ENCODE results near the gene DOCK3.
"Not testable (repeated sequence)": the region's sequence is repeated elsewhere in the genome, so short reads cannot be mapped to it uniquely, and the experiment has no call there.

Gene DOCK3

DNA sequence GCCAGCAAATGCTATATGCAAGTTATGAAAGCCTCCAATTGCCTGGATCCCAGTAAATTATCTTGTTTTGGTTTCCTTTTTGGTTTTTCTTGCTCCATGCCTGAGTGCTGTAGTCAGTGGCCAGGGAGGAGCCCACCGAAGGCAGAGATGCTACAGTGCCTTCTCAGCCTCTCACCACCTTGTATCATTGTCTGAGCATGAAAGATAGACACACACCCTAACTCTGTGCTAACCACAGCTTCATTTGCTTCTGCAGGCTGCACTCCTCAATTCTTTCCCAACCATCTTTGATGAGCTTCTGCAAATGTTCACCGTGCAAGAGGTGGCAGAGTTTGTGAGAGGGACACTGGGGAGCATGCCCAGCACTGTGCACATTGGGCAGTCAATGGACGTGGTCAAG lies 595.8 kb downstream of the DOCK3 start:
- no peak for DNase-seq

GRCh38 chr3:51271172-51271571 lies 596.4 kb downstream of the DOCK3 start:
- no peak for DNase-seq

DNA sequence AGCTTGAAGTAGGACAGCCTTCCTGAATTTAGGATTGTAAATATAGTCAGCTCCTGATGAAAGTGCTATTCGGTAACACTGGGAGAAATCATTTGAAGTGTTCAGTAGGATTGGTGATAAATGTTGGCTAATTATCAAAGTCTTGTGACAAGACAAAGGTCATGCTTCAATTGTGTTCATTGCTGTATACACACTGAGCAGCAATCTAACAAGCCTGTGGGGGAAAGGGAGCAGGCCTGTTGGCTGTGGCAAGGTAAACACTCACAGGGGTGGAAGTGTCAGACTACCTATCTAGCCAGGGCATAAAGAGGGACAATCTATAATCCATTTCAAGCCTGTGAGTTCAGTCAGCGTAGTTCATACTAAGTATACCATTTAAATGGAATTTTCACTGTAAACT lies 599.3 kb downstream of the DOCK3 start:
- DNase-seq: no peak

DNA sequence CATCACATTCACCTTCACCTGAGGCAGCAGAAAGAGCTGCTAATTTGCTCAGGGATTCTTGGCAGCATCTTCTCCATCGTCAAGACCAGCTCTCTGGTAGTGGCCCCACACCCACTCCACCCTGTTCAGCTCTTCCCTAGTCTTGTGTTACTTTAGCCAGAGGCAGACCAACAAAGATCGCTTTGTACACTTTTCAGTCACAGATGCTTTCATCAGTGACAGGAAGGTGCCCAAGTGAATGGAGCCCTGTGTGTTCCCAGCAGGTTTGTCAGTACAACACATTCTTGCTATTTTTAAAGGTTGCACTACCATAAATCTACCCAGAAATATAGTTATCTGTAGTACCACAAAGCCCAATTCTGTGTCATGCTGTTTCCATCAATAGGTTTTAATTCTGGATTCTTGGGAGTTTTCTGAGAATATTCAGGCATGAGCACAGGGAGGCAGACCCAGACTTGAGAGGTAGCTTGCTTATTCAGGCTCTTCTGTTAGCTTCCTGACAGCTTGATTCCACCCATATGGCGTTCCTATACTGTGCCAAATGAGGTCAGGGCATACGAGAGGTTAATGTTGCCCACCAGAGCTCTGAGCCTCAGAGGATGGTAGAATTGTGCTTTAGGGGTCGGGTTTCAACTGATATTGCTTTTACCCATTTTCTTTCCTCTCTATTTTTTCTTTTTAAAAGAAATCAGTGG lies 600.5 kb downstream of the DOCK3 start:
- DNase-seq: no peak

GRCh38 chr3:51276046-51276445 lies 601.3 kb downstream of the DOCK3 start:
- DNase-seq: no peak

DNA sequence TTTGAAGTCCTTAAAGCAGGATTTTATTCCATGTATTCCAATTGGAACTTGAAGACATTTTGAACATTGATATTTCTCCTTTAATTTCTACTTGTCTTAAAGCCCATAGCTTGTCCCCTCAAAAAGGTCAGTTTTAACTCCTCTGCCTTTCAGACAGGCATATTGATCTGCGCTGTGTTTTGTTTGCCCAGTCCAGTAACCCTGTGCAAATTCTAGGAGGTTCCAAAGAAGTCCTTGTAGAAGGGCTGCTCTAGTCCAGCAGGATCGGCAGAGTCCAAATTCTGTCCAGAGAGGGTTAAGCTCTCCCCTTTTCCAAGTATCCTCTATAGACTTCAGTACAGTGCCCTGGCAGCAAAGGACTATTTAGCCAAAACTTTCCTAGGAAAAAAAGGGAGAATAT lies 604.7 kb downstream of the DOCK3 start:
- no peak for DNase-seq

- no peak for DNase-seq
These were observed 605.4 kb downstream of the DOCK3 start for GRCh38 chr3:51280176-51280575.

DNA sequence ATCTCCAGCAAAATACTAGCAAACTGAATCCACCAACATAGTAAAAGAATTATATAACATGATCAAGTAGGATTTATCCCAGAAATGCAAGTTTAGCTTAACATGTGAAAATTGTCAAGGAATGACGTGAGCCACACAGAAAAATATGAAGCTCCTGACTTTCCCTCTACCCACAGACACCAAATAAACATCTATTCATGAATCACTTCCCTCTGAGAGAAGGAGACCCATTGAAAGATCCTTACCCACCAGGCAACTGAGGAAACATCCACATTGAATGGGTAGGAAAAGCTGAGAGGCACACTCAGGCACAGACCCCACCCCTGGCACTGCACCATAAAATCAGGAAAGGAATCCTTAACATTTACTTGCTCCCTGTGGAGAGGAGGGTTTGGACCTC lies 608.2 kb downstream of the DOCK3 start:
- no peak for DNase-seq

DNA sequence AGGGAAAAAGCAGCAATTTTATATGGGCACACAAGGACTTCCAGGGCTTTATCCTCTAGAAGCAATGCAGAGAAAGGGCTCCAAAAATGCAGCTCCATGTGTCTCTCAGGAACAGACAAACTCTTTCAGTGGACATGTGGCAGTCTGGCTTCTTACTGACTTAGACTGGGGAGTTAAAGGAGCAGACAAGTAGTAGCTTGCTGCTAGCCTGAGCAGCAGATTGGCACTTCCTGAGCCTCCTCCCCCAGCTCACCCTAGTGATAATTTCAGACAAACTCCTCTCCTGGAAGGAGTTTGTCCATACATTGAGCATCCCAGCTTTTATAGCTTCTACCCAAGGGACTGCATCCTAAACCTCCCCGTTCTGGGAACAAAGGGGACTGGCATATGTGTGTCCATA lies 608.7 kb downstream of the DOCK3 start:
- DNase-seq: no peak

DNA sequence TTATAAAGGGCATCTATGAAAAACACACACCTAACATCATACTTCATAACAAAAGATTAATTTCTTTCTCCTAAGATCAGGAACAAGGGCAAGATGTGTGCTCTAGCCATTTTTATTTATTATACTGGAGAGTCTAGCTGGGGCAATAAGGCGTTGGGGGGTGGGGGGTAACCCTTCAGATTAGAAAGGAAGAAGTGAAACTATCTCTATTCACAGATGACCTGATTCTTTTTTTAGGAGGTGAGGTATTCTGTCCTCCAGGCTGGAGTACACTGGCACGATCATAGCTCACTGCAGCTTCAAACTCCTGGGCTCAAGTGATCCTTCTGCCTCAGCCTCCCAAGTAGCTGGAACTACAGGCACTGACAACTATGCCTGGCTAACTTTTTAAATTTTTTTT lies 620.9 kb downstream of the DOCK3 start:
- no peak for DNase-seq

- no peak for DNase-seq
These were observed 622.6 kb downstream of the DOCK3 start for GRCh38 chr3:51297333-51297732.

GRCh38 chr3:51304230-51304629 lies 629.5 kb downstream of the DOCK3 start:
- no peak for DNase-seq

- no peak for DNase-seq
These were observed 631.4 kb downstream of the DOCK3 start for GRCh38 chr3:51306093-51306492.

- DNase-seq: no peak
These were observed 632.7 kb downstream of the DOCK3 start for GRCh38 chr3:51307458-51307857.

GRCh38 chr3:51307945-51308607 lies 633.3 kb downstream of the DOCK3 start:
- not testable (repeated sequence) for DNase-seq

- DNase-seq: no peak
These were observed 636.3 kb downstream of the DOCK3 start for GRCh38 chr3:51311055-51311454.

- no peak for DNase-seq
These were observed 653.5 kb downstream of the DOCK3 start for GRCh38 chr3:51328206-51328605.

GRCh38 chr3:51330046-51330445 lies 655.3 kb downstream of the DOCK3 start:
- DNase-seq: no peak

DNA sequence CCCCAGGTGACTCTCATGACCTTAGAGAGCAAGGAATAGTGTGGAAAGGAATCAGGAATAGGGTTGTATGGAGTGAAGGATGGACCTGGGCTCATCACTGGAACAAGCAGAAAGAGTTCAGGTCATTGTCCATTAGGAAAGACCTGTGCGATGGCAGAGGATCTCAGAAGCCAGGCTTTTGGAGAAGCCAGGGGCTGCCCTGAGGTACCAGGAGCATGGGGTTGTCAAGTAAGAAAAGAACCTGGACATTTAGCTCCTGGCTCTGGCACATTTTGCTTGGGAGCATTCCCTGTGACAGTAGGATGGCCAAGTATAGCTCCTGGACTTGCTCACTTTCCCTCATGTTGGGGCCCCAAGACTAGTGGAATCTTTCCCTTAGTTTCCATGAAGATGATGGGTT lies 657.4 kb downstream of the DOCK3 start:
- DNase-seq: no peak

DNA sequence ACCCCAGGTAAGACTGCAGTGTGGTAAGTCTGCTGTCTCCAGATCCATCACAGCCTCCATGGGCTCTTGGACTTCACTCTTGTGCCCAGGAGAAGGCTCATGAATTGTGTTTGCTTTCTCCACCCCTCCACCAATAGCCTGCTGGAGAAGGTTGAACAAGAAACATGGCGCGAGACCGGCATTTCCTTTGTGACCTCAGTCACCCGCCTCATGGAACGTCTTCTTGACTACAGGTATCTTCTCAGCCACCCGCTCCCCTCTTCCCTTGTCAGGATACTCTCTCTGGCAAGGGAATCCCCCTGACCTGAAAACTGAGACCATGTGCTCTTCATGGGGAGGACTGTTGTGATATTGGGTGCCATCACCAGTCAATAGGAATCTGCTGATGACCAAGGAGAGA lies 658.3 kb downstream of the DOCK3 start:
- no peak for DNase-seq

DNA sequence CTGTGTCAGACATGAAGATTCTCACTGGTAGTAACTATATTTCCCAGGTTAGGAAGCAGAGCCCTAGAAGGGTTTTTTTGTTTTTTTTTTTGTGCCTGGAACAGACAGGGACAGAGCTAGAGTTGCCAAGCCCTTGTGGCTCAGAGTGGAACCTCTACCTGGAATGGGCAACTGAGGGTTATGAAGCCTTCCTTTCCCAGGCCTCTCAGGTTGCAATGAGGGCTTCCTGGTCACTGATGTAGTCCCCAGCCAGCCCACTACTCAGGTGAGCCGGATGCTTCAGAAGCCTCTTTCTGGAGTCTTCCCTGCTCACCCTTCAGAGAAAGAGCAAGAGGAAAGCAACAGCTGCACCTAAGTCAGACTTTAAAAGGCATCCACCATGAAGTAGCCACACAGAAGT lies 661.5 kb downstream of the DOCK3 start:
- no peak for DNase-seq

DNA sequence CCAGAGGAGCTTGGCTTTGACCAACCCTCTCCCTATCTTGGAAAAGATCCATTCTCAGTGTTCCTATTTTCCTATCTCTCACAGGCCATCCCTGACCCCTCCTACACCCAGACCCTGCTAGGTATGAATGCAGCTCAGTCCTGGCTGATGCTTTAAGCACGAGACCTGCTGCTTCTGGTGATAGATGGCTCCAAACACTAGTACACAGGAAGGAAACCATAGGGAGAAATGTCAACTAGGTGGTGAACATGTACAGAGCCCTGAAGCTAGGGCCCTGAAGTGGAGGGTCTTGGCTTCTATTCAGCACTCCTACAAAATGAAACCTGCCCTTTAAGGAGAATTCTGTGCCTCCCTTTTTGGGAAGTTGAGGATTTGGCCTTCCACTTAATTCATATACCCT lies 662.9 kb downstream of the DOCK3 start:
- DNase-seq: no peak

- no peak for DNase-seq
These were observed 663.9 kb downstream of the DOCK3 start for GRCh38 chr3:51338632-51339031.

DNA sequence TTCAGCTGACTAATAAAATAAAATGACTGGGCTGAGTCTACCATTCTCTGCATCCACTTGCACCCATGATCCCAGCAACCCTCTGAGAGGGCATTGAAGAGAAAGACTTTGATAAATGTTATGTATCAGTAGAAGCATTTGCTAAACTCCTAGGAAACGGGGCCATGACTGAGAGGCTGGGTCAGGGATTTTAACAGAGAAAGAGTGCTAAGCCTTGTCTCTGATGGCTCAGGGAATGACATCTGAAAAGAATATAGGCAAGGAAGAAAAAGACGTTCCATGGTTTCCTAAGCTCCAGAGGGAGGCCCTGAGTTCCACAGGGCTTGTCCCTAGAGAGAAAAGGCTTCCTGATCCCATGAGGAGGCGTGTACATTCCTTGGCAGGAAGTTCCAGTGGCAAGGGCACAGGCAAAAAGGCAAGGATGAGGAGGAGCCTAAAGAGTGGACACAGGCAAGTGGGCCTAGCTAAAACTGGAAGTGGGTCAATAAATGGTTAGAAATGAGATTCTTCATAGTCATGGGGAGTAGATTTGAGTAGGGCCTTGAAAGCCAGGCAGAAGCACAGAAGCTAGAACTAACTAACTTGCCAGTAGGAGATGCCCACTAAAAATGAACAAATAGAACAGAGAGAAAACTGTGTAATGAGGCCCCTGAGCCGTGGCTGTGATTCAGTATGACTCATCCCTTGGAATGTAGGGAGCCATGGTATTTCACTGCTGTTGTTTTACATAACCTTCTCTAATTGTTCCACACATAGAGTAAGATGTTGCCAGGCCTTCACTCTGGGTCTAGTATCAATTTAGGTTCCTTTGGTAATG lies 665.5 kb downstream of the DOCK3 start:
- DNase-seq: no peak

Measured in CD4-positive, alpha-beta T cell treated with Interferon gamma for 1 hour (primary cell).